GM12878 (cell line): Measurements from ENCODE around the gene AADAC.

Experiments
- BMI1 ChIP-seq: fragments of 450-650 bp; IDR thresholded peaks from 2 replicates; pipeline ENCODE4 v1.6.1; 2016; ENCODE audit warnings: mild to moderate bottlenecking, moderate library complexity, borderline replicate concordance
- CHD1 ChIP-seq: IDR thresholded peaks from 2 replicates; pipeline ENCODE4 v1.6.1; 2012; ENCODE audit warnings: low read depth, low read length, improper control_type of control experiment
- CHD2 ChIP-seq: IDR thresholded peaks from 2 replicates; pipeline ENCODE4 v1.6.1; 2011; ENCODE audit warnings: low read depth, low read length, improper control_type of control experiment, borderline replicate concordance
- E2F8 ChIP-seq: fragments of 450-650 bp; IDR thresholded peaks from 2 replicates; pipeline ENCODE4 v1.6.1; 2018; ENCODE audit warnings: mild to moderate bottlenecking, low read depth, moderate library complexity; ENCODE audit not compliant: partially characterized antibody
- EZH2 ChIP-seq: IDR thresholded peaks from 2 replicates; pipeline ENCODE4 v1.6.1; 2012; ENCODE audit warnings: low read depth, mild to moderate bottlenecking, control low read depth, inconsistent platforms, low read length, borderline replicate concordance; ENCODE audit not compliant: control insufficient read depth
- MAX ChIP-seq: IDR thresholded peaks from 2 replicates; pipeline ENCODE4 v1.6.1; 2012; ENCODE audit warnings: low read depth, low read length, improper control_type of control experiment
- NR2C1 ChIP-seq: fragments of 450-650 bp; IDR thresholded peaks from 2 replicates; pipeline ENCODE4 v1.6.1; 2017; ENCODE audit warnings: antibody characterized with exemption, mild to moderate bottlenecking, moderate library complexity
- POLR2A ChIP-seq: IDR thresholded peaks from 2 replicates; pipeline ENCODE4 v1.6.1; 2011; ENCODE audit warnings: low read depth, mild to moderate bottlenecking, low read length
- POLR2AphosphoS5 ChIP-seq: IDR thresholded peaks from 2 replicates; pipeline ENCODE4 v1.6.1; 2011; ENCODE audit warnings: mild to moderate bottlenecking, low read length, inconsistent platforms
- RAD21 ChIP-seq: IDR thresholded peaks from 2 replicates; pipeline ENCODE4 v1.6.1; 2011; ENCODE audit warnings: mild to moderate bottlenecking, low read depth, low read length, moderate library complexity; ENCODE audit not compliant: insufficient read depth
- SIX5 ChIP-seq: IDR thresholded peaks from 2 replicates; pipeline ENCODE4 v1.6.1; 2011; ENCODE audit warnings: mild to moderate bottlenecking, low read depth, low read length, moderate library complexity; ENCODE audit not compliant: severe bottlenecking
- YBX1 ChIP-seq: fragments of 450-650 bp; IDR thresholded peaks from 2 replicates; pipeline ENCODE4 v1.6.1; 2016; ENCODE audit warnings: antibody characterized with exemption
- ZNF622 ChIP-seq: fragments of 450-650 bp; IDR thresholded peaks from 2 replicates; pipeline ENCODE4 v1.6.1; 2017; ENCODE audit warnings: mild to moderate bottlenecking, inconsistent platforms
- TF ChIP-seq, protein P1 (sequence below), 3 experiments: IDR thresholded peaks in 2 of 3; conservative IDR thresholded peaks in 1 of 3; 2 replicates each; pipeline ENCODE4 v1.5.1; 2011; ENCODE audit warnings: low read depth in 3 of 3, low read length in 3 of 3, mild to moderate bottlenecking in 3 of 3, control low read depth in 2 of 3, moderate library complexity in 2 of 3, inconsistent platforms in 1 of 3, mixed read lengths in 1 of 3; ENCODE audit not compliant: control insufficient read depth in 2 of 3, insufficient read depth in 1 of 3; ENCODE audit errors: extremely low read depth in 1 of 3

GRCh38 chr3:151811474-151811873, 2.4 kb upstream of the AADAC start:
- no peak for TF ChIP-seq MAX
- TF ChIP-seq, protein P1, sequence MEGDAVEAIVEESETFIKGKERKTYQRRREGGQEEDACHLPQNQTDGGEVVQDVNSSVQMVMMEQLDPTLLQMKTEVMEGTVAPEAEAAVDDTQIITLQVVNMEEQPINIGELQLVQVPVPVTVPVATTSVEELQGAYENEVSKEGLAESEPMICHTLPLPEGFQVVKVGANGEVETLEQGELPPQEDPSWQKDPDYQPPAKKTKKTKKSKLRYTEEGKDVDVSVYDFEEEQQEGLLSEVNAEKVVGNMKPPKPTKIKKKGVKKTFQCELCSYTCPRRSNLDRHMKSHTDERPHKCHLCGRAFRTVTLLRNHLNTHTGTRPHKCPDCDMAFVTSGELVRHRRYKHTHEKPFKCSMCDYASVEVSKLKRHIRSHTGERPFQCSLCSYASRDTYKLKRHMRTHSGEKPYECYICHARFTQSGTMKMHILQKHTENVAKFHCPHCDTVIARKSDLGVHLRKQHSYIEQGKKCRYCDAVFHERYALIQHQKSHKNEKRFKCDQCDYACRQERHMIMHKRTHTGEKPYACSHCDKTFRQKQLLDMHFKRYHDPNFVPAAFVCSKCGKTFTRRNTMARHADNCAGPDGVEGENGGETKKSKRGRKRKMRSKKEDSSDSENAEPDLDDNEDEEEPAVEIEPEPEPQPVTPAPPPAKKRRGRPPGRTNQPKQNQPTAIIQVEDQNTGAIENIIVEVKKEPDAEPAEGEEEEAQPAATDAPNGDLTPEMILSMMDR (IDR thresholded peaks at IDR 0.05 in 2 of 3, conservative IDR thresholded peaks at IDR 0.05 in 1 of 3; ENCODE audit: control insufficient read depth in 2 of 3, extremely low read depth in 1 of 3, insufficient read depth in 1 of 3, low read depth in 3 of 3, low read length in 3 of 3): no peak
- no peak for TF ChIP-seq BMI1
- no peak for TF ChIP-seq EZH2
- TF ChIP-seq SIX5: no peak
- no peak for TF ChIP-seq RAD21
- TF ChIP-seq ZNF622: no peak
- TF ChIP-seq POLR2A: no peak
- TF ChIP-seq CHD2: no peak
- TF ChIP-seq NR2C1: no peak
- TF ChIP-seq CHD1: no peak
- TF ChIP-seq YBX1: no peak
- TF ChIP-seq E2F8: no peak
- TF ChIP-seq POLR2AphosphoS5: no peak
